GM20431 (cell line): ENCODE data around the gene CKLF.

Experiments
- in situ Hi-C: fragments of 300-500 bp; cut with MseI, MboI; formaldehyde crosslinking; loops from one replicate; pipeline ENCODE4 v1.15.0; 2020; ENCODE audit warnings: low sequenced_read_pairs; ENCODE audit not compliant: unreplicated experiment

CKLF gene

DNA sequence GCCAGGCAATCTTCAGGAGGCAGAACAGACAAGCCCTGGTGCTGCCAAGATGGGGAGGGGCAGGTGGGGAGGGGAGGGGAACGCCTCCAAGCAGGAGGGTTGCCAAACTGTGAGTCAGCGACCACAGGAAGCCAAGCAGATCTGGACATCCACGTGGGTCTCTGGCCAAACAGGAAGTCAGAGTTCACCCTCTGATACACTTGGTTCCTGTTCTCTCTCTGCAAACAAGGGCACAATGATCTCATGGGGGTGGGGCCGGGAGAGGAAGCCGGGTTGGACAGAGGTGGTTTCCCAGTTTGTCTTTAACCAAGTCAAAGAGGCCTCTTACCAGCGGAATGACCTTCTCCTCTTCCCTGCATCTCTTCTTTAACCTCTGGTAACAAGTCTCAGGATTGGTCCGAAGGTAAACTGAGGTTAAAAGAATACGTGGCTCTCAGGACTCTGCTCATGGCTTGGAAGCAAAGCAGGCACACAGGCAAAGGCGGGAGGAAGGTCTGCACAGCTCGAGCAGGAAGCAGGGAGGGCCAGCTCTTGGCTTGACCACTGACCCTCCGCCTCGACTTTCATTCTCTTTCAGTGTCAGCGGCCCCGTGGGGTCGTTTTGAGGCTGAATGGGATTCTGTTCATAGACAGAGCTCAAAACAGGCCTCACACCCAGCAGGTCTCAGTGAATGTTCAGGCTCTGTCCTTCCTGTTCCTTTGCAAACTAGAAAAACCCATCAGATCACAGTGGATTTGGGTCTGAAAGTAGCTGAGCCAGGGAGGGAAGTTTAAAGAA is 35.4 kb upstream of the CKLF start:
- in situ Hi-C loops = no loop called here

DNA sequence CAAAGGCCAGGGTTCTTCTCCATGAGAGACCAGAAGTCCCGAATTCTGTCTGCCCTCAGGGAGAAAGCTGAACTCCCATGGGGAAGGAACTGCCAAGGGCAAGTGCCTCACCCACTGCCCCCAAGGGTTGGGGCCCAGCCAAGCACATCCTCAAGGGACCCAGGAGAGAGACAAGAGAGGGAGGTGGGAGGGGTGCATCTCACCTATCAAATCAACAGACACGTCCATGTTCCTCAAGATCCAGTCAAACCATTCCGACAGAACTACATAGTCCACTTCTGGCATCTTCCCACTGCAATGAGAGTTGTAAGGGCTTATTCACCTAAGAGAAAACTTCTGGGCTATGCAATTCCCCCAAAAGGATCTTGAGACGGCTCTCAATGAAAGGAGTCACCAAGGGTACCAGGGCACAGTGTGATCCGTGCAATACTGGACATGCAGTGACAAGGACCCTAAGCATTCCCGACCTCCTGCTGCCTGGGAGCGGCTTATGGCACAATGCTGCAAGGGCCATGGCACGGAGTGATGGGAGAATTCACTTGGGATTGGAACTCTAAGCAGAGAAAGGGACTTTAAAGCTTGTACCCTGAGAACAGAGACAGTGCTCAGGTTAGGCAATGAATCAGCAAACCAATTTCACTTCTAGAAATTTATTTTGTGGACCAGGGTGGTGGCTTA is 34.7 kb upstream of the CKLF start:
- in situ Hi-C loops = no loop called here

DNA sequence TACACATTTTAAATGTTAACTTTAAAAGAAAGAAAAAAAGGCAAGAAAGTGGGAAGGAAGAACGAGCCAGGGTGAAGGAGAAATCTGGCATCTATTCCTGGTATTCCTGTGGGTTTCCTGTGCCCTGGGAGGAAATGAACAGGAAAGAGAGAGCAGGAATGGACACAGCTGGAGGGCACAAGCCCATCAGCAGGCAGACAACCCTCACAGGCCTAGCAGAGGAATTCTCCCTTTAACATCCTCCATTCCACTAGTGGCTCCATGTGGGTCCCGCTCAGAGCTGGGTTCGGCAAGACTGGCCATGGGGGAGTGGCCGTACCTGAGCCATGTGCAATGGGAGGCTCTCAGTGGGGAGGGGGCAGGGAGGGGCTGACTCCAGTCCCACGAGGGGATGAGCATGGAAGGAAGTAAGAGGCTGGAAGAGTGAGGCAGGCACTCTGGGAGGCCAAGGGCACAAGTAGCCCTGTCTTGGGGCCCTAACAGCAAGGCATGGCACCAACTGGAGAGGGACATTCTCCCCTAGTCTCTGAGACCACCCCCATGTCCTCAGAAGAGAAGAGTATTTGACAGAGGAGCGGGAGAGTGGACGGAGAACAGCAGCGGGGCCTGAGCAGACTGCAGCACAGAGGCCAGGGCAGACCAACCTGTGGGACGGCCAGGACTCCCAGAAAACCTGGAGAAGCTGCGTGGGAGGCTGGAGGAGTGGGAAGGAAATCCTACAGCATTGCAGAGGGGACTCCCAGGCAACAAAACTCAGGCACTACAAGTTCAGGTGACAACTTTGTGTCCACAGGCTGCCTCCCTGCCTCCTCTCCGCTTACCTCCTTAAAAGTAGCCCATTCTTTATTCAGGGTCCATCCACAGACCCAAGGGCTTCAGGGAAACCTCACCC is 32.6 kb upstream of the CKLF start:
- in situ Hi-C loops = no loop called here

DNA sequence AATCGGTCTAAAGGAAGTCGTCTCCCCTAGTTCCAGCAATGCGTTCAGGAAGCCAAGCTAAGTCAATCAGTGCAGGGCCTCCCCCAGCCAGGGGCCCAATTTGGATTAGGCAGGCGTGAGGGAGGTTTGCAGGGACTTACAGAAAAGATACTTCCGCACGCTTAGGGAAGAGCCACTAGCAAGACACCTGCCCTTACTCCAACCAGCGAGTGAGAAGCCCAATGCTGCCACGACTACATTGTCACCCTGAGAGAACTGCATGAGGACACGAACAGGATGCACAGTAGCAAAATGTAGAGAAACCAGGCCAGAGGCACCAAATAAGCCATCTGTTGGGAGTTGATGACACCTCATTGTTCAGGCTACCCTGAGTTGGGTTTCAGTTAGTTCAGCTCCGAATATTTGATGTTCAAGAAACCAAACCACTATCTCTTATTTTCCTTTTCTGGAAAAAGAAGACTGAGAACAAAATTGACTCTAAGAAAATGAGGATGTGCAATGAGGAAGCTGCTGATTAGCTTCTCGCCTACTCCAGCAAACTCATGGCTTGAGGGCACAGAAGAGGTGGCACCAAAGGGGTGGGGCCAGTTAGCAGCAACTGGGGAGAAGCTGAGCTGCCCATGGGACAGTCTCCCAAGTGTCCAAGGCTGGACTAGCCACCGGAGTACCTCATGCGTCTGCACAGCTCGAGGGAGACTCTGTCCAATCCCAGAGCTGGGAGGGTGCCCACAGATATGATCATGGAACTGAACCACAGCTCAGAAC is 31.8 kb upstream of the CKLF start:
- in situ Hi-C loops = no loop called here

DNA sequence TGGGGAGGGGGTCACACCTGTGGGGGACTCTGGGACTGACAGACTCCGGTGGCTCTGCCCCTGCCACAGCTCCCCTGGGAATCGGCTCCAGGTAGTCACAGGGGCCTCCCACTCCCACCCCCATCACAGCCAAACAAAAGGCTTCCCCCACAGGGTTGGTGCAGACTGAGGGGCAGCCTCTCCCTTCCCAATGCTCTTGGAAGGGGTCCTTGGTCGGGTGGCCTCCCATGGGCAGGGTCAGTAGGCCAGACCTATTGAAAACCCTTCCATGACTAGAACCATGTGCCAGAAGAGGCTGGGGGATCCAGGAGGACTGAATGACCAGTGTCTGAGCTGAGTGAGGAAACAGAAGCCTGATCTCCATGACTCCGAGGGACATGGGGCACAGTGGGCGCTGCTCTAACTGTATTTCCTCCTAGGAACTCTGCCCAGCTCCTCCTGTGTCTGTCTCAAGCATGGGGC is 31.1 kb upstream of the CKLF start:
- in situ Hi-C loops = no loop called here

DNA sequence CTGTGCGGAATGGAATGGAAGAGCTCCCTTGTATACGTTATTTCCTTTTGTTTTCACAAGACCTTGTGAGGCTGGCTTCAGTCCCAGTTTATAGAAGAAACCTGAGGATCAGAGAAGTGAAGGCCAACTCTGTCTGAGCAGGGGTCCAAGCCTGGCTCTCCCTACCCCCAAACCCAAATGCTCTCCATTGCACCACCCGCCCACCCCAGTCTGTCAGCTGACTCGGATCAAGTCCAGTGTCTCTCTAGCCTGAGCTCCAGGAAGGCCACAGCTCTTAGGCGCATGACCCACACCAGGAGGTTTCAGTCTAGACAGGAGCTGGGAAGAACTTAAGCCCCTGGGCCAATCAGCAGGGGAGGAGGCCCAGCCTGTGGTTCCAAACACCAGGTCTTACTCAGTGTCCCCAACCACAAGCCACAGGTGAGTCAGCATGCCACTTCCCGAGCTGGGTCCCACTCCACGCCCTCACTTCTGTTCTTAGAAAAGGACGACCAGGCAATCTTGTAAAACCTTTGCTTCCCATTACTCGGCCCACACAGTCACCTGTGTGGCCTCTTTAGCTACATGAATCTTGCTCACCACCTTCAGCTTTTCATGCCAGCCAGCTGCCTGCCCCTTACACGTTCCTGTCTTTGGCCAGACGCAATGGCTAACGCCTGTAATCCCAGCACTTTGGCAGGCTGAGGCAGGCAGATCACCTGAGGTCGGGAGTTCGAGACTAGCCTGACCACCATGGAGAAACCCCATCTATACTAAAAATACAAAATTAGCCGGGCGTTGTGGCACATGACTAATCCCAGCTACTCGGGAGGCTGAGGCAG is 30.2 kb upstream of the CKLF start:
- in situ Hi-C loops = no loop called here

DNA sequence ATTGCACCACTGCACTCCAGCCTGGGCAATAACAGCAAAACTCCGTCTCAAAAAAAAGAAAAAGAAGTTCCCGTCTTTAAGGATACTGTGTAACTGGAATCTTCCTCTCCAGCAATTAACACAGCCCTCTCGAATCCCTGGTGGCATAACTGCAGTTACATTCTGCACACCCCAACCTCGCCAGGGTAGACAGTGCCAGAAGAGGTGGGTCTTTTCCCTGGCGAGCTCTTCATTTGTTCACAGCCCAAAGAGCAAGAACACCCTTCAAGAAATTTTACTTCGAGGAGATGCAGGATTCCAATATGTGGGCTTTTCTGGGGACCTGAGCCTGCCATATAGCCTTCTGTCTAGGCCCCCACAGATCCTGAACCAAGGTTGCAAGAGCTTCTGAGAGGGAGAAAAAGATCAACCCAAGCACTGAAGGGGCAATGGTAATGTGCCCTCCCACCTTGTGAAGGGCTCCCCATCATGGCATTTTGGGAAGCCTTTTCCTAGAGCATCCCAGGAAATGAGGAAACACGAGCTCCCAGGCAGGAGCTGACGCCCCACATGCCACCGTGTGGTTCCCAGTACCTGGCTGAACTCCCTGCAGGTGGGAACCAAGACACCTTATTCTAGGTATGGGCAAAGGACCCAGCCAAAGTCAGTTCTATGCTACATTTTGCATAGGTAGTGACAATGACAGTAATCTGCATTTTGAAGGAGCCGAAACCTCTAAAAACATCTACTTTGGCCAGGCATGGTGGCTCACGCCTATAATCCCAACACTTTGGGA is 29.4 kb upstream of the CKLF start:
- in situ Hi-C loops = no loop called here

DNA sequence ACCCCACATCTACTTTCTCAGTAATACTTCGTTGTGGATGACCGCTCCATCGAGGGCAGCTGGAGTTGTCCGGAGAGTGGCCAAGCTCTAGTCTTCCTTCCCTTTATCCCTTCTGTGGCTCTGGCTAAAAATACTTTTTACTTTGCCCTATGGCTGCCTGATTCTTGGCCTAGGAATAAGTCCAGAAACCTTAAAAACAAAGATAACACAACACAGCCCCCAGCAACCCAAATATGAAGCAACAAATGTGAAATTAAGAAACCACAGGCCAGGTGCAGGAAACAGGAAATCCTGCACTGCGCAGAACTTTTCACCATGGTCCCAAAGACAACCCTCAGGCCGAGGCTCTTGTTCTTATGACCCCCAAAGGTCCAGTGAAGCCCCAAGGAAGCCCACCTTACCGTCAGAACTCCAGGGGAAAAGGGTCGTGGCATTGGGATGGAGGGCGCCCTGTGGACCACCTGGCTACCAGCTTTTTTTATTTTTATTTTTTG is 28.5 kb upstream of the CKLF start:
- in situ Hi-C loops = no loop called here

DNA sequence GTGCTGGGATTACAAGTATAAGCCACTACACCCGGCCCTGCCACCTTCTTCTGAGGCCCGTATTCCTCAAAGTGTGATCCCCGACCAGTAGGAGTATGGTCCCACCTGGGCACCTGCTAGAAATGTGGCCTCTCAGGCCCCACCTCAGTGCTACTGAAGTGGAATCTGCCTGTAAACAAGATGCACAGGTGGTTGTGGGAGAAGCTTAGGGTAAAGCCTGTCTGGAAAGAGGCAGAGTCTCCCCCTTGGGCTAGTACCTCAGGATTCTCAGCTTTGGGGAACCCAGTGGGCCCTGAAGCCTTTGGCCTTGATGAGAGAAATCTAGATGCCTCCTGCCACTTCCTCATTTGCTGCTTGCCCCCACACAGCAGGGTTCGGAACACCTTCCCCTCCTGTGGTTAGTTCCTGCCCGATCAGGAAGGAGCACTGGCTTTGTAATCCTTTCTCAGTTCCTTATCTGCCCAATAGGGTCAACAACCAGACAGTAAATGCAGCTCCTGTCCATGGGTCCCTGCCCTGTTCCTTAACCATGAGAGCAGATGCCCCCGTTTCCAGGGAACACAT is 27.7 kb upstream of the CKLF start:
- in situ Hi-C loops = no loop called here

DNA sequence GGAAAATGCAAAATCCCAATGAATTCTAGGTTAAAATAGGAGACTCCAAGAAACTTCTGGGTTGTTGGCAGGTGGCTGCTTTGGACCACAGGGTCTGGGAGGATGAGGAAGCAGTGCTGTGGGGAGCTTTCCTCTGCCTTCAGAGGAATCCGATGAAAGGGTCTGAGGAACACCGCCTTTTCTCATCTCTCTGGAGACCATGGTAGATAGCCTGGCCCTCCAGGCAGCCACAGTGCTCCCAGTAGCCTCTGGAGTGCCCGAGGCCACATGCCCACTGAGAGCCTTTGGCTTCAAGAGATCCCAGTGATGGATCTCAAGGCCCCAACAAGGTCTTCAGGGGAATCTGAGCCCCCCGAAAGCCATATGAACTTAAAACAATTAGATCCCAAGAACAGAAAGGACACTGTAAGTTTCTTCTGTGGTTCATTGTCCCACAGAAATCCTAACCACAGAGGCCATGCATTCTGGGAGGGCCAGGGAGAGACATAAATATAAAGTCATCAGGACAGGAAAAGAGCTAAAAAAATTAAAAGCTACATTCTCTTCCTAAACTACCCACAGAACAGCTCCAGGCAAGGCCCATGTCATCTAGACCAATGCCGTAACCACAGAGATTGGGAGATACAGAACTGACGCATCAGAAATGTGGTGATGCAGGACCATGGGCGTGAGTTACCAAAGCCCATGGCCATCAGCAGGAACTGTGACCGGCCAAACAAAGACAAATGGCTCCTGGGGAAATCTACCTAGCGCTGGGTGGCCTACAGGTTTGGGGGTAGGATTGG is 26.8 kb upstream of the CKLF start:
- in situ Hi-C loops = no loop called here

DNA sequence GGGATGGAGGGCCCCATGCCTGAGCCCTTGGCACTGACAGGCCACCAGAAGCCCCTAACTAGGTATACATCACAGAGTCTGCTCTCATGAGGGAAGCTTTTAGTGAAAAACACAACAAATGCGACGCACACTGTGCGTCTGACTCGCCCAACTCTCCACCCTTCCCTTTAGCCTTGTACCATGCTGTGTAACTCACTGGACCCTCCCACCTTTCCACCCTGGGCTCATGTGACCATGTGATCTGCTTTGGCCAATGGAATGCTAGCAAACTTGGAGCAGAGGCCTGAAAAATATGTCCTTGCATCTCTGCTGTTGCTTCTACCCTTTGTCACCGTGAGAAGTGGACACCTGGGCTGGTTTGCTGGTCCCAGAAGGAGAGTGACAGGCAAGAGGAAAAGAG is 24.1 kb upstream of the CKLF start:
- in situ Hi-C loops = no loop called here

DNA sequence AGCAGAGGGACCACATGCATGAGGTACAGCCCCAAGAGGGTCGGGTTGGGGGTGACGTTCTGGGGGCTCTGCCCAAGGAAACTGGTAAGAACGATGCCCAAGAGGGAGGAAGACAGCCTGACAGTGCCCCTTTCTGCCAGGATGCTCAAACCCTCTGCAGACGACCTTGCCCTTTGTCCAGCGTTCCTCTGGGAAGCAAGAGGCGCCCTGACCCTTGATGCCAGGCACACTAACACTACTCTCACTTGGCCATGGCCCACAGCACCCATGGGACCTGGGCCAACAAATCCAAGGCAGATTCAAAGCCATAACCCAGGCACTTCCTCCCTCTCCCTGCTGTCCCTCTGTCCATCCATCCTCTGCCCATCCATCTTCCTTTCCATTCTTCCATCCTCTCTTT is 22.9 kb upstream of the CKLF start:
- in situ Hi-C loops = no loop called here

DNA sequence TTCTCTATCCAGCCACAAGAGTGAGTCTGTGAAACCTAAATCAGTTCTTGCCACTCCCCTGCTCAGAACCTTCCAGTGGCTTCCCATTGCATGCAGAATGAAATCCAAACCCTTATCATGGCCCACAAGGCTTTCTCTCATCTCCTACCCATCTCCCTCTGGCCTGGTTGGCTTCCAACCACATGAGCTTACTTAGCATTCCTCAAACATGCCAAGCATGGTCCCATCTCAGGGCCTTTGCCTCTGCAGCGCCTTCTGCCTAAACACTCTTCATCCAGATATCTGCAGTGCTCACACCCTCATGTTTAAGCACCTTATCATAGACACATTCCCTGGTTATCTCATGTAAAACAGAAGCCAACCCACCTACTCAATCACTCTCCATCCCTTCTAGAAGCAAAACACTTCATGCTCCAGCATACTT is 18.0 kb upstream of the CKLF start:
- in situ Hi-C loops = no loop called here

DNA sequence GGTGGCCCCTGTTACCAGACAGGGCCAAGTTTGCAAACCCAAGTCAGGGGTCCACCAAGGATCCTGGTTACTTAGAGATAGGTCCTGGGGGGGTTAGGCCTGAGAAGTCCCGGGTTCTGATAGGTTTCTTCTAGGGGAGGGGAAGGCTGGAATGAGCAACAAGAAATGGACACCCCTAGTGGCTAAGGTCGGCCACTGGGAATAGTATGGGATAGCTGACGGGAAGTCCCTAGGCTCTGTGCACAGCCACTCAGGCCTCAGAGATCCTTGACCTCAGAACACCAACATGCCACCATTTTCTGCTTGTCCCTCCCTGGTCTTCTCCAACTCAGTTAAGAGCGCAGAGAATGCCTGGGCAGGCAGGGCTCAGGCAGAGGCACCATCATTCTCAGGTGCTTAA is 15.9 kb upstream of the CKLF start:
- in situ Hi-C loops = no loop called here

DNA sequence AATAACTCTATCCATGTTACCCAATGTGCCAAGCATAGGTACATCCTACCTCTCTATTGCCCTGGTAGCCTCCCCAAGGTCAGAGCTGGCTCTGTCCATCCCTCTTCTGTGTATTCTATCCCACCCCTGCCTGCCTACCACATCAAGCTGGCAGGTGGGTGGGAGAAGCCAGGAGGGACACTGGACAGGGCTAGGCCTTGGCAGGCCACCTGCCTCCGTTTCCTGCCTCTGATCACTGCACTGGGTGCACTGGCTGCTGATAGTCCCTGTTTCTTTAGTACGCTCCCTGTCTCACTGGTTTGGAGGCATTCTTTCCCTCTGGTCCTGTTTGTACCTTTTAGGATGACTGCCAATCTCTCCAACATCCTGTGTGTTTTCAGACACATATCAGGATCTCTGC is 15.1 kb upstream of the CKLF start:
- in situ Hi-C loops = no loop called here

DNA sequence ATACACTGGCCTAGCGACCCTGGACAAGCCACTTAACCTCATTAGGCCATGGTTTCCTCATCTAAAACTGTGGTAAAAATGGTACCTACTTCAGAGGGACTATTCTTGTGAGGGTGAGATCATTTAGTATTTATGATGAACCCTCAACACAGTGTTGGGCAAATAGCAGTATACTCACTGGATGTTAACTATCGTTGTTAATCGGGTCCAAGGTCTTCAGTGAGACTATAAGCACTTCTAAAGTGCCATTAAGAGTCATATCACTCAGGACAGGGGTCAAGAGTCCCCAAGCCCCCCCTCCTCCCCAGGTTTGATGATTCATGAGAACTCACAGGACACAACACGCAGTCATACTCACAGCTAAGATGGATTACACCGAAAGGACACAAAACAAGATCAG is 13.5 kb upstream of the CKLF start:
- in situ Hi-C loops = no loop called here
